Left ventricle myocardium superior (tissue), 1 donor: ENCODE measurements around the gene CD36. TPM values are rescaled to one million over a fixed set of nuclear protein-coding genes. Genes with fewer than 3 reads are reported as not detected.
"Not testable (repeated sequence)": the region's sequence is repeated elsewhere in the genome, so short reads cannot be mapped to it uniquely, and the experiment has no call there.

Experiments
- ATAC-seq: fragments of 200-7000 bp; cut with Tn5 transposase; one replicate; pipeline ENCODE4 v1.9.1; 2020; ENCODE audit warnings: mild to moderate bottlenecking, moderate library complexity
- DNase-seq: peaks from one replicate; pipeline ENCODE4 v3.0.0-alpha.2; 2020
- intact Hi-C: fragments of 100-400 bp; cut with micrococcal nuclease; formaldehyde crosslinking; loops from one replicate; pipeline ENCODE4 v1.11.0; 2022
- total RNA-seq: library from RNA; stranded (reverse); fragmentation: NEBNext Ultra II Directional; extraction: Animal tissue kit (Norgen Biotek cat#: 25700); gene quantifications from one replicate; pipeline ENCODE4 v1.2.1, GENCODE V29; 2021
- donor health status: DM: no; HTN: yes; CAD: no; lungs with severe emphysema.

CD36 gene
- total RNA-seq, 1 donor from 2014 or later: 1,393 TPM

- ATAC-seq: no peak
- DNase-seq: no peak
- intact Hi-C loops: no loop called here
These were observed 9.0 kb downstream of the CD36 start for GRCh38 chr7:80647436-80647835.

GRCh38 chr7:80648031-80648600 lies 9.7 kb downstream of the CD36 start:
- no peak for ATAC-seq
- intact Hi-C loops: no loop called here
- no peak for DNase-seq

GRCh38 chr7:80649011-80649410 lies 10.6 kb downstream of the CD36 start:
- DNase-seq: no peak
- ATAC-seq: no peak
- intact Hi-C loops: no loop called here

GRCh38 chr7:80650030-80650429 lies 11.6 kb downstream of the CD36 start:
- intact Hi-C loops: loop anchor here (10.0 kb wide), 1 partner anchor 185 kb away; no protein-coding TSS in a partner anchor
- DNase-seq: no peak
- no peak for ATAC-seq

GRCh38 chr7:80651471-80651870 lies 13.0 kb downstream of the CD36 start:
- intact Hi-C loops: loop anchor here (10.0 kb wide), 1 partner anchor 187 kb away; no protein-coding TSS in a partner anchor

GRCh38 chr7:80653244-80653643 lies 14.8 kb downstream of the CD36 start:
- ATAC-seq: no peak
- no peak for DNase-seq
- intact Hi-C loops: loop anchor here (10.0 kb wide), 1 partner anchor 188 kb away; no protein-coding TSS in a partner anchor

More at GRCh38 chr7:80651471-80651870, 13.0 kb downstream of the CD36 start:
- DNase-seq: no peak
- no peak for ATAC-seq

GRCh38 chr7:80654887-80655340 lies 16.5 kb downstream of the CD36 start:
- ATAC-seq (peak; percentile 58), DNase-seq (no peak)
- intact Hi-C loops: loop anchor here (5.0 to 10.0 kb wide), 2 partner anchors 190 to 228 kb away; no protein-coding TSS in a partner anchor

GRCh38 chr7:80656029-80656428 lies 17.6 kb downstream of the CD36 start:
- no peak for ATAC-seq
- intact Hi-C loops: loop anchor here (5.0 to 10.0 kb wide), 2 partner anchors 191 to 229 kb away; no protein-coding TSS in a partner anchor
- no peak for DNase-seq

GRCh38 chr7:80659120-80660055 lies 20.9 kb downstream of the CD36 start:
- DNase-seq (no peak), ATAC-seq (no peak)
- intact Hi-C loops: loop anchor here (5.0 to 10.0 kb wide), 2 partner anchors 195 to 232 kb away; no protein-coding TSS in a partner anchor

- DNase-seq: no peak
- ATAC-seq: peak; percentile 38
- intact Hi-C loops: no loop called here
These were observed 22.5 kb downstream of the CD36 start for GRCh38 chr7:80660939-80661338.

GRCh38 chr7:80661729-80662128 lies 23.3 kb downstream of the CD36 start:
- no peak for DNase-seq
- intact Hi-C loops: no loop called here
- no peak for ATAC-seq

GRCh38 chr7:80662252-80662651 lies 23.8 kb downstream of the CD36 start:
- ATAC-seq (peak; percentile 32), DNase-seq (no peak)
- intact Hi-C loops: no loop called here

- ATAC-seq: no peak
- intact Hi-C loops: no loop called here
- DNase-seq: no peak
These were observed 27.1 kb downstream of the CD36 start for GRCh38 chr7:80665526-80665925.

GRCh38 chr7:80666376-80666775 lies 27.9 kb downstream of the CD36 start:
- intact Hi-C loops: no loop called here
- no peak for ATAC-seq
- no peak for DNase-seq

- ATAC-seq: peak; percentile 47
- intact Hi-C loops: not testable (repeated sequence)
These were observed 30.9 kb downstream of the CD36 start for GRCh38 chr7:80669367-80669766.

GRCh38 chr7:80671744-80672143 lies 33.3 kb downstream of the CD36 start:
- ATAC-seq: no peak
- no peak for DNase-seq
- intact Hi-C loops: no loop called here

More at GRCh38 chr7:80669367-80669766, 30.9 kb downstream of the CD36 start:
- not testable (repeated sequence) for DNase-seq

GRCh38 chr7:80675090-80675489 lies 36.6 kb downstream of the CD36 start:
- no peak for ATAC-seq
- intact Hi-C loops: no loop called here
- no peak for DNase-seq

GRCh38 chr7:80676404-80676803 lies 38.0 kb downstream of the CD36 start:
- intact Hi-C loops: no loop called here
- no peak for ATAC-seq
- DNase-seq: no peak

GRCh38 chr7:80677629-80678028 lies 39.2 kb downstream of the CD36 start:
- intact Hi-C loops: no loop called here
- DNase-seq: no peak
- no peak for ATAC-seq

GRCh38 chr7:80678707-80679106 lies 40.3 kb downstream of the CD36 start:
- intact Hi-C loops: no loop called here
- ATAC-seq (peak; percentile 3), DNase-seq (no peak)
